Breast epithelium (tissue), 4 donors: ENCODE results near the gene TAPBPL. TPM values are rescaled to one million over a fixed set of nuclear protein-coding genes. Genes with fewer than 3 reads are reported as not detected.

Experiments
- DNase-seq, 2 donors: peaks; one replicate each; pipeline ENCODE4 v3.0.0-alpha.2; 2019; ENCODE audit warnings: low spot score in 2 of 2
- H3K27ac ChIP-seq, 2 donors: fragments of 200-600 bp; sonication (generic) in 1 of 2; one replicate each; pipeline ENCODE4 v1.5.1; 2016 to 2019; ENCODE audit warnings: mild to moderate bottlenecking in 1 of 2
- H3K27me3 ChIP-seq, 2 donors: fragments of 200-600 bp; sonication (generic) in 1 of 2; one replicate each; pipeline versions ENCODE4 v1.5.1 to v1.6.0; 2017 to 2019; ENCODE audit warnings: control low read depth in 1 of 2, mild to moderate bottlenecking in 1 of 2
- H3K36me3 ChIP-seq: fragments of 200-600 bp; one replicate; pipeline ENCODE4 v1.5.1; 2019
- H3K4me1 ChIP-seq, 2 donors: fragments of 200-600 bp; sonication (generic); one replicate each; pipeline ENCODE4 v1.5.1; 2016 to 2019; ENCODE audit warnings: control low read depth in 1 of 2
- H3K4me3 ChIP-seq, 3 donors: fragments of 200-600 bp; sonication (generic); 1 replicate in 2 of 3; 2 replicates in 1 of 3; pipeline ENCODE4 v1.5.1; 2016 to 2019; ENCODE audit warnings: mild to moderate bottlenecking in 3 of 3, moderate library complexity in 2 of 3
- H3K9me3 ChIP-seq, 2 donors: fragments of 200-600 bp; sonication (generic) in 1 of 2; one replicate each; pipeline ENCODE4 v1.5.1; 2016 to 2019; ENCODE audit warnings: control low read depth in 1 of 2
- POLR2A ChIP-seq: fragments of 450-650 bp; IDR thresholded peaks from one replicate; pipeline ENCODE4 v1.6.1; 2016; ENCODE audit warnings: antibody characterized with exemption, mild to moderate bottlenecking, moderate library complexity
- POLR2AphosphoS5 ChIP-seq, 3 donors: sonication (generic); formaldehyde crosslinking; IDR thresholded peaks; one replicate each; pipeline ENCODE4 v1.6.1; 2017; ENCODE audit warnings: antibody characterized with exemption in 3 of 3
- intact Hi-C: fragments of 100-400 bp; cut with DNase I; formaldehyde crosslinking; loops from one replicate; pipeline ENCODE4 v1.15.1; 2023; ENCODE audit warnings: low total_unique reads
- total RNA-seq, 3 donors: library from RNA; depleted of rRNA; stranded (reverse); fragments of >200 nt; gene quantifications; one replicate each; pipeline ENCODE4 v1.1.0, GENCODE V29; 2016
- TF ChIP-seq, protein P1 (sequence below), 3 donors: fragments of 450-650 bp; IDR thresholded peaks; one replicate each; pipeline ENCODE4 v1.5.1; 2016 to 2017; ENCODE audit warnings: antibody characterized with exemption in 3 of 3, mild to moderate bottlenecking in 3 of 3, moderate library complexity in 3 of 3

The TAPBPL gene
- total RNA-seq, 3 donors from 2014 or later, result 16.5 to 24.6 (median 22.9) TPM

DNA sequence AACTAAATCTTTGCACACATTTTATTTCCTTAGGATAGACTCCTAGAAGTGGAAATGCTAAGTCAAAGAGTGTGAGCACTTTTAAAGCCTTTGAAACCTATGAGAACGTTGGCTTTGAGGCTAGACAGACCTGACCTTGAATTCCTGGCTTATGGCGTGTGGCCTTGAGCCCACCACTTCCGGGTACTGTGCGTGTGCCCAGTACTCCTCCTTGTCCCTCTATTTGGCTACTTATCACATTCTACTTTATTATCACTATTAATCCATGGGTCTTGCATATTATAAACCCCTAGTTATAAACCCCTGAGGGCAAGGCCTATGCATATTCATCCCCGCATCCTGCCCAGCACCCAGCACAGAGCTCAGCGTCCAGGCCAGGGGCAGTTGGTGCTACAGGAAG, 33.0 kb upstream of the TAPBPL start:
- H3K9me3 ChIP-seq, result no peaks in the 10 kb centered on the region
- intact Hi-C loops, result no loop called here
- TF ChIP-seq, protein P1, sequence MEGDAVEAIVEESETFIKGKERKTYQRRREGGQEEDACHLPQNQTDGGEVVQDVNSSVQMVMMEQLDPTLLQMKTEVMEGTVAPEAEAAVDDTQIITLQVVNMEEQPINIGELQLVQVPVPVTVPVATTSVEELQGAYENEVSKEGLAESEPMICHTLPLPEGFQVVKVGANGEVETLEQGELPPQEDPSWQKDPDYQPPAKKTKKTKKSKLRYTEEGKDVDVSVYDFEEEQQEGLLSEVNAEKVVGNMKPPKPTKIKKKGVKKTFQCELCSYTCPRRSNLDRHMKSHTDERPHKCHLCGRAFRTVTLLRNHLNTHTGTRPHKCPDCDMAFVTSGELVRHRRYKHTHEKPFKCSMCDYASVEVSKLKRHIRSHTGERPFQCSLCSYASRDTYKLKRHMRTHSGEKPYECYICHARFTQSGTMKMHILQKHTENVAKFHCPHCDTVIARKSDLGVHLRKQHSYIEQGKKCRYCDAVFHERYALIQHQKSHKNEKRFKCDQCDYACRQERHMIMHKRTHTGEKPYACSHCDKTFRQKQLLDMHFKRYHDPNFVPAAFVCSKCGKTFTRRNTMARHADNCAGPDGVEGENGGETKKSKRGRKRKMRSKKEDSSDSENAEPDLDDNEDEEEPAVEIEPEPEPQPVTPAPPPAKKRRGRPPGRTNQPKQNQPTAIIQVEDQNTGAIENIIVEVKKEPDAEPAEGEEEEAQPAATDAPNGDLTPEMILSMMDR (IDR thresholded peaks at IDR 0.05), result no peak
- TF ChIP-seq POLR2AphosphoS5 (IDR thresholded peaks at IDR 0.05), result no peak
- TF ChIP-seq POLR2A, result no peak
- peaks cover 0 to 3% of the 10 kb centered on the region in 2 donors for H3K4me1 ChIP-seq
- H3K4me3 ChIP-seq, result no peak overlapping the region
- no peaks in the 10 kb centered on the region for H3K36me3 ChIP-seq
- H3K27ac ChIP-seq, result no peak overlapping the region
- H3K27me3 ChIP-seq, result no peaks in the 10 kb centered on the region
- DNase-seq, result no peak

- Histone ChIP-seq H3K27me3 (no peaks in the 10 kb centered on the region), H3K27ac (no peak overlapping the region), H3K9me3 (no peaks in the 10 kb centered on the region), H3K36me3 (no peaks in the 10 kb centered on the region), H3K4me3 (no peak overlapping the region), H3K4me1 (peaks cover 0 to 4% of the 10 kb centered on the region in 2 donors)
- no peak for DNase-seq
- intact Hi-C loops, result loop anchor here (10.0 kb wide), 1 partner anchor 114 kb away; the partner anchor contains the start of gene GAPDH
- TF ChIP-seq, protein P1 (IDR thresholded peaks at IDR 0.05), result no peak
- TF ChIP-seq POLR2AphosphoS5 (IDR thresholded peaks at IDR 0.05), result no peak
- no peak for TF ChIP-seq POLR2A
These were observed 31.5 kb upstream of the TAPBPL start for GRCh38 chr12:6420364-6420763.

DNA sequence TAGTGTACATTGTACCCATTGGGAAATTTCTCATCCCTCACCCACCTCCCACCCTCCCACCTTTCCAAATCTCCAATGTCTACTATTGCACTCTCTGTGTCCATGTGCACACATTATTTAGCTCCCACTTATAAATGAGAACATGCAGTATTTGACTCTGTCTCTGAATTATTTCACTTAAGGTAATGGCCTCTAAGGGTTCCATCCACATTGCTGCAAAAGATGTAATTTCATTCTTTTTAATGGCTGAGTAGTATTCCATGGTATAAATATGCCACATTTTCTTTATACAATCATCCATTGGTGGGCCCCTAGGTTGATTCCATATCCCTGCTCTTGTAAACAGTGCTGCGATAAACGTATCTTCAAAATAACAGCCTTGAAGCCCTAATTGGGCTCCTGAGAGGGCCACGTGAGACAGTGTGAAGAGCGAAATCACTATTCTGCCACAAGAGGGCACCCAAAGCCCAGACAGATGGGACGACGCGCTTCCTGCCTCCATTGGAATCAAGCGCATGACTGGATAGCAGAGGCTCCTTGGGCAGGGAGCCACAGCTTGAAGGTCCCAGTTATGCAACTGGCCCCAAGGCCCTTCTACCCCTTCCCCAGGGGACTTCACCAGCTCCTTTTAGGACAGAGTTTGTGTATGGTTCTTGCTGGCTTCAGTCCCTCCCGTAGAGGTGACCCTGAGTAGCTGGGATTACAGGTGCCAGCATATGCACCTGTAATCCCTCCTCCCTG, 28.4 kb upstream of the TAPBPL start:
- peak; percentile 73 to 76 for DNase-seq
- TF ChIP-seq POLR2A (no peak), POLR2AphosphoS5 (IDR thresholded peaks at IDR 0.05) (peak; percentile 76 to 88 (median 84))
- TF ChIP-seq, protein P1 (IDR thresholded peaks at IDR 0.05), result peak; percentile 74 to 91 (median 91)
- Histone ChIP-seq H3K27me3 (no peaks in the 10 kb centered on the region), H3K4me3 (no peak overlapping the region), H3K36me3 (no peaks in the 10 kb centered on the region), H3K4me1 (peaks cover 0 to 4% of the 10 kb centered on the region in 2 donors), H3K27ac (no peak overlapping the region), H3K9me3 (no peaks in the 10 kb centered on the region)
- intact Hi-C loops, result loop anchor here (10.0 kb wide), 1 partner anchor 111 kb away; the partner anchor contains the start of gene GAPDH

- H3K27ac ChIP-seq, result no peak overlapping the region
These were observed 27.9 kb upstream of the TAPBPL start for GRCh38 chr12:6424008-6424347.

GRCh38 chr12:6424866-6425265, 27.0 kb upstream of the TAPBPL start:
- TF ChIP-seq POLR2A, result no peak
- TF ChIP-seq, protein P1 (IDR thresholded peaks at IDR 0.05), result no peak
- no peak for TF ChIP-seq POLR2AphosphoS5 (IDR thresholded peaks at IDR 0.05)
- H3K4me1 ChIP-seq, result peaks cover 0 to 4% of the 10 kb centered on the region in 2 donors
- no peaks in the 10 kb centered on the region for H3K9me3 ChIP-seq
- DNase-seq, result no peak
- intact Hi-C loops, result loop anchor here (5.0 to 10.0 kb wide), 2 partner anchors 110 to 438 kb away; partner anchors contain the start of gene GAPDH
- H3K27me3 ChIP-seq, result no peaks in the 10 kb centered on the region
- no peak overlapping the region for H3K27ac ChIP-seq
- no peak overlapping the region for H3K4me3 ChIP-seq
- no peaks in the 10 kb centered on the region for H3K36me3 ChIP-seq

More at GRCh38 chr12:6424008-6424347, 27.9 kb upstream of the TAPBPL start:
- no peak overlapping the region for H3K4me3 ChIP-seq
- H3K27me3 ChIP-seq, result no peaks in the 10 kb centered on the region
- H3K36me3 ChIP-seq, result no peaks in the 10 kb centered on the region
- no peaks in the 10 kb centered on the region for H3K9me3 ChIP-seq
- no peak for DNase-seq
- intact Hi-C loops, result loop anchor here (10.0 kb wide), 1 partner anchor 111 kb away; the partner anchor contains the start of gene GAPDH
- TF ChIP-seq POLR2A (no peak), POLR2AphosphoS5 (IDR thresholded peaks at IDR 0.05) (no peak)
- TF ChIP-seq, protein P1 (IDR thresholded peaks at IDR 0.05), result no peak
- peaks cover 0 to 4% of the 10 kb centered on the region in 2 donors for H3K4me1 ChIP-seq
